Stomach (tissue), 9 donors: Measurements from ENCODE around the gene EPO. TPM values are rescaled to one million over a fixed set of nuclear protein-coding genes. Genes with fewer than 3 reads are reported as not detected.
"Not testable (repeated sequence)": the region's sequence is repeated elsewhere in the genome, so short reads cannot be mapped to it uniquely, and the experiment has no call there.

ENCODE experiments used
- DNase-seq, 2 donors: peaks; one replicate each; pipeline versions ENCODE4 v3.0.0 to v3.0.0-alpha.2; 2013 to 2019
- H3K27ac ChIP-seq, 5 donors: fragments of 200-600 bp in 4 of 5; sonication (generic) in 4 of 5; one replicate each; pipeline ENCODE4 v1.5.1; 2013 to 2019; ENCODE audit warnings: mild to moderate bottlenecking in 1 of 5, moderate library complexity in 1 of 5
- H3K27me3 ChIP-seq, 3 donors: fragments of 200-600 bp; sonication (generic); one replicate each; pipeline ENCODE4 v1.5.1; 2017 to 2019; ENCODE audit warnings: mixed run types in 1 of 3
- H3K36me3 ChIP-seq, 4 donors: fragments of 200-600 bp; sonication (generic); 1 replicate in 3 of 4; 2 replicates in 1 of 4; pipeline ENCODE4 v1.5.1; 2016 to 2019
- H3K4me1 ChIP-seq, 4 donors: fragments of 200-600 bp; sonication (generic); one replicate each; pipeline ENCODE4 v1.5.1; 2016 to 2019
- H3K4me3 ChIP-seq, 4 donors: fragments of 200-600 bp; sonication (generic) in 3 of 4; one replicate each; pipeline ENCODE4 v1.5.1; 2016 to 2019; ENCODE audit warnings: mild to moderate bottlenecking in 1 of 4
- H3K9me3 ChIP-seq, 4 donors: fragments of 200-600 bp; sonication (generic); one replicate each; pipeline ENCODE4 v1.5.1; 2016 to 2019
- CTCF ChIP-seq, 7 experiments: fragments of 450-650 bp in 4 of 7; fragments of 200-600 bp in 3 of 7; sonication (generic) in 3 of 7; IDR thresholded peaks; one replicate each; pipeline ENCODE4 v1.5.1; 2016 to 2019; ENCODE audit warnings: antibody characterized with exemption in 7 of 7, control low read depth in 2 of 7, mild to moderate bottlenecking in 1 of 7
- EP300 ChIP-seq: sonication (generic); formaldehyde crosslinking; IDR thresholded peaks from one replicate; pipeline ENCODE4 v1.6.1; 2017; ENCODE audit warnings: antibody characterized with exemption
- POLR2A ChIP-seq, 4 donors: fragments of 450-650 bp; IDR thresholded peaks; one replicate each; pipeline ENCODE4 v1.6.1; 2016; ENCODE audit warnings: antibody characterized with exemption in 4 of 4, control low read depth in 2 of 4, mild to moderate bottlenecking in 1 of 4, moderate library complexity in 1 of 4
- POLR2AphosphoS5 ChIP-seq, 3 donors: sonication (generic); formaldehyde crosslinking; IDR thresholded peaks; one replicate each; pipeline ENCODE4 v1.6.1; 2016; ENCODE audit warnings: antibody characterized with exemption in 3 of 3
- WGBS, 5 donors: extraction: QIAGEN DNeasy Blood & Tissue Kit in 3 of 5; methylation state at CpG; one replicate each; pipeline versions ENCODE4 v1.1.5 to v1.1.7; 2013 to 2018; 5-methylcytosine and 5-hydroxymethylcytosine counted together
- intact Hi-C: fragments of 100-400 bp; cut with DNase I; formaldehyde crosslinking; loops from one replicate; pipeline ENCODE4 v1.15.1; 2023; ENCODE audit warnings: low total_unique reads
- polyA plus RNA-seq, 3 donors: library from polyadenylated mRNA; stranded (reverse); fragments of 200-250 nt; gene quantifications; one replicate each; pipeline ENCODE4 v1.2.3, GENCODE V29; 2013
- total RNA-seq, 5 donors: library from RNA; depleted of rRNA; stranded (reverse); fragments of >200 nt; gene quantifications; one replicate each; pipeline versions ENCODE4 v1.1.0 to v1.2.3, GENCODE V29; 2014 to 2016
- donor health status: healthy with polysubstance abuse.
- donor health status: Bipolar disorder and iron deficiency.
- donor health status: healthy.

The EPO gene
- total and polyA plus RNA-seq, 8 donors = not detected

- Histone ChIP-seq H3K9me3 (no peaks in the 10 kb centered on the region), H3K27ac (no peak overlapping the region), H3K27me3 (peaks cover 7 to 60% (median 37%) of the 10 kb centered on the region in 3 donors), H3K36me3 (no peaks in the 10 kb centered on the region), H3K4me1 (peaks cover 8 to 21% (median 17%) of the 10 kb centered on the region in 4 donors), H3K4me3 (no peak overlapping the region)
- 66 to 76% (median 73%) methylated on average over 15 to 16 of the region's 16 CpGs for WGBS, 5 donors
- no peak for DNase-seq
- TF ChIP-seq CTCF (IDR thresholded peaks at IDR 0.05) (no peak), POLR2AphosphoS5 (IDR thresholded peaks at IDR 0.05) (no peak), EP300 (no peak), POLR2A (IDR thresholded peaks at IDR 0.05) (no peak)
- intact Hi-C loops = no loop called here
These were observed 3.5 kb downstream of the EPO start for GRCh38 chr7:100723732-100724275.

DNA sequence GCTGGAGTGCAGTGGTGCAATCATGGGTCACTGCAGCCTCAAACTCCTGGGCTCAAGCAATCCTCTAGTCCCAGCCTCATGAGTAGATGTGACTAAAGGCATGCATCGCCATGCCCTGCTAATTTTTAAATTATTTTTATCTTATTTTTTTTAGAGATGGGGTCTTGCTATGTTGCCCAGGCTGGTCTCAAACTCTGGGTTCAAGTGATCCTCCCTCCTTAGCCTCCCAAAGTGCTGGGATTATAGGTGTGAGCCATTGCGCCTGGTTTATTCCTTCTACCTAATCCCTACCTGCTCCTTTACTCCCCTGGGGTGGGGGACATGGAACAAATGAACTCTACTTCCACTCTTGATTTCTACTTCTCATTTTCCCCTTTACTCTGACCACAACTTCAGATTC lies 4.1 kb downstream of the EPO start:
- intact Hi-C loops, H3K4me3 ChIP-seq, DNase-seq, H3K36me3 ChIP-seq, H3K27ac ChIP-seq, H3K9me3 ChIP-seq: not testable (repeated sequence)
- H3K4me1 ChIP-seq = peaks cover 8 to 21% (median 17%) of the 10 kb centered on the region in 4 donors
- H3K27me3 ChIP-seq = peaks cover 7 to 54% (median 33%) of the 10 kb centered on the region in 3 donors
- 90 to 98% (median 96%) methylated on average over 2 of the region's 2 CpGs for WGBS, 5 donors

DNA sequence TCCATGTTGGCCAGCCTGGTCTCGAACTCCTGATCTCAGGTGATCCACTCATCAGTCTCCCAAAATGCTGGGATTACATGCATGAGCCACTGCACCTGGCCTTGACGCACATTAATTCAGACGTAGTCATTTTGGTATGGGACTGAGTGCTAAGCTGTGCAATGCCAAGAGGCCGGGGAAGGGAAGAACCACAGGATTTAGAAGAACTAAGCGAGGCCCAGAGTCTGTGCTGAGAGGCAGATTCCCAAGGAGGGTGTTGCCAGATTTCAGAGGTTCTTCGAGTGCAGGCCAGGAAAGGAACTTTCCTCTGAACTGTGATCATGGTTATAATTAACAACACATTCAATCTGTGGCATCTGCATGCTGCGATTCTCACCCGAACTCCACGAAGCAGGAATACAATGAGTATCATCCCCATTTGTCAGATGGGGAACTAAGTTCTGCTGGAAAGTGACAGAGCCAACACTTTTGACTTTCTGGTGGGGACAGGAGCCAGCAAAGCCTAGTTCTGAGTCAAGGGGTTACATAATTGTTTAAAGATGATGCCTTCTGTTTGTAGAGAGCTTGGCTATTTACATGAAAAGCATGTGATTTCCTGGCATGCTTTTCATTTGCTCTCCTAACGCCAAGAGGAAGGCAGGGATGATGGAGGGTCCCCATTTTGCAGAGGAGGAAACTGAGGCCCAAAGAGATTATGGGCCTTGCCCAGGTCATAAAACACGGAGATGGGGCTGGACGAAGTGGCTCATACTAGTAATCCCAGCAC lies 6.9 kb downstream of the EPO start:
- DNase-seq = peak in 1 of 2 donors; percentile 71

GRCh38 chr7:100728196-100728595 lies 7.9 kb downstream of the EPO start:
- Histone ChIP-seq H3K27me3 (peaks cover 0 to 16% (median 0%) of the 10 kb centered on the region in 3 donors), H3K4me3 (no peak overlapping the region), H3K36me3 (no peaks in the 10 kb centered on the region), H3K9me3 (no peaks in the 10 kb centered on the region), H3K4me1 (peaks cover 0 to 9% (median 7%) of the 10 kb centered on the region in 4 donors), H3K27ac (no peak overlapping the region)
- intact Hi-C loops = no loop called here
- TF ChIP-seq CTCF (IDR thresholded peaks at IDR 0.05) (no peak), POLR2AphosphoS5 (IDR thresholded peaks at IDR 0.05) (no peak), POLR2A (IDR thresholded peaks at IDR 0.05) (no peak), EP300 (no peak)
- WGBS, 5 donors = 68 to 78% (median 76%) methylated on average over 8 of the region's 8 CpGs
- DNase-seq = no peak

More for the DNA sequence above, 6.9 kb downstream of the EPO start:
- H3K36me3 ChIP-seq = no peaks in the 10 kb centered on the region
- H3K9me3 ChIP-seq = no peaks in the 10 kb centered on the region
- WGBS, 5 donors = 54 to 59% (median 56%) methylated on average over 12 of the region's 12 CpGs
- peak overlapping the region in 1 of 5 donors; percentile 17 for H3K27ac ChIP-seq
- H3K4me3 ChIP-seq = no peak overlapping the region
- H3K27me3 ChIP-seq = peaks cover 0 to 26% (median 8%) of the 10 kb centered on the region in 3 donors
- intact Hi-C loops = no loop called here
- peaks cover 0 to 9% (median 7%) of the 10 kb centered on the region in 4 donors for H3K4me1 ChIP-seq
- TF ChIP-seq POLR2AphosphoS5 (IDR thresholded peaks at IDR 0.05) = no peak
- TF ChIP-seq POLR2A (IDR thresholded peaks at IDR 0.05) = no peak
- TF ChIP-seq CTCF (IDR thresholded peaks at IDR 0.05) = no peak
- no peak for TF ChIP-seq EP300
